NCI-H82 treated with DMSO at 0.1 percent for 48 hours (cell line): Measurements from ENCODE around the gene FNIP2.
A peak's percentile ranks its signal among the peaks of the same experiment; 100 is the strongest.
"Not testable (repeated sequence)": the region's sequence is repeated elsewhere in the genome, so short reads cannot be mapped to it uniquely, and the experiment has no call there.

ENCODE experiments used
- DNase-seq: peaks from one replicate; lab custom pipeline; 2025; ENCODE audit not compliant: unreplicated experiment; lab: John Stamatoyannopoulos, UW

The FNIP2 gene

GRCh38 chr4:158768555-158769174 is at the start of gene FNIP2:
Gene FNIP2, plus strand, starts transcription at chr4:158769026. Its CDS starts 187 bp downstream, at chr4:158769213.
- DNase-seq, result peak; percentile 52

GRCh38 chr4:158721680-158722079 is 47.1 kb upstream of the FNIP2 start:
- DNase-seq, result no peak

- peak; percentile 23 for DNase-seq
Observed at GRCh38 chr4:158722291-158722916, 46.4 kb upstream of the FNIP2 start.

GRCh38 chr4:158722917-158723793 is 45.7 kb upstream of the FNIP2 start, which contains the start of gene PPID:
Gene PPID, minus strand, starts transcription at chr4:158723396. Its CDS starts 108 bp downstream, at chr4:158723288.
- DNase-seq, result peak; percentile 39

- DNase-seq, result no peak
Observed at GRCh38 chr4:158724637-158725036, 44.2 kb upstream of the FNIP2 start.

GRCh38 chr4:158726633-158727032 is 42.2 kb upstream of the FNIP2 start:
- peak; percentile 34 for DNase-seq

GRCh38 chr4:158728236-158728635 is 40.6 kb upstream of the FNIP2 start:
- no peak for DNase-seq

- DNase-seq, result no peak
Observed at GRCh38 chr4:158729716-158730559, 38.9 kb upstream of the FNIP2 start.

- no peak for DNase-seq
Observed at GRCh38 chr4:158738866-158739265, 30.0 kb upstream of the FNIP2 start.

- DNase-seq, result no peak
Observed at GRCh38 chr4:158739600-158739999, 29.2 kb upstream of the FNIP2 start.

- DNase-seq, result no peak
Observed at GRCh38 chr4:158741326-158742021, 27.4 kb upstream of the FNIP2 start.

- DNase-seq, result not testable (repeated sequence)
Observed at GRCh38 chr4:158746537-158746936, 22.3 kb upstream of the FNIP2 start.

GRCh38 chr4:158750379-158750778 is 18.4 kb upstream of the FNIP2 start:
- DNase-seq, result no peak

- DNase-seq, result no peak
Observed at GRCh38 chr4:158754385-158755180, 14.2 kb upstream of the FNIP2 start.

- DNase-seq, result not testable (repeated sequence)
Observed at GRCh38 chr4:158755819-158756218, 13.0 kb upstream of the FNIP2 start.

- no peak for DNase-seq
Observed at GRCh38 chr4:158756588-158756987, 12.2 kb upstream of the FNIP2 start.

GRCh38 chr4:158758142-158758541 is 10.7 kb upstream of the FNIP2 start:
- no peak for DNase-seq

GRCh38 chr4:158758703-158759102 is 10.1 kb upstream of the FNIP2 start:
- DNase-seq, result no peak

GRCh38 chr4:158759539-158759938 is 9.3 kb upstream of the FNIP2 start:
- not testable (repeated sequence) for DNase-seq
